NOMO-1 treated with dmso at 0.1 percent for 144 hours (cell line): ENCODE data around the gene COMMD3.

Source experiments
- DNase-seq: peaks from one replicate; lab custom pipeline; 2025; ENCODE audit not compliant: unreplicated experiment; lab: John Stamatoyannopoulos, UW

The COMMD3 gene

GRCh38 chr10:22365644-22366434 lies 49.7 kb downstream of the COMMD3 start:
- DNase-seq: no peak

GRCh38 chr10:22366435-22366703 lies 50.2 kb downstream of the COMMD3 start:
- DNase-seq: no peak

GRCh38 chr10:22366771-22367170 lies 50.6 kb downstream of the COMMD3 start:
- no peak for DNase-seq

GRCh38 chr10:22367471-22367870 lies 51.3 kb downstream of the COMMD3 start:
- DNase-seq: no peak

- DNase-seq: no peak
These were observed 52.2 kb downstream of the COMMD3 start for GRCh38 chr10:22368402-22368801.

GRCh38 chr10:22368981-22369380 lies 52.8 kb downstream of the COMMD3 start:
- no peak for DNase-seq

- peak; percentile 71 for DNase-seq
These were observed 53.4 kb downstream of the COMMD3 start for GRCh38 chr10:22369434-22370072.
